Measurements from ENCODE around the gene RAD9A. TPM values are rescaled to one million over a fixed set of nuclear protein-coding genes. Genes with fewer than 3 reads are reported as not detected.

Gene RAD9A
- total RNA-seq, 1 donor from 2014 or later: 12.1 TPM

DNA sequence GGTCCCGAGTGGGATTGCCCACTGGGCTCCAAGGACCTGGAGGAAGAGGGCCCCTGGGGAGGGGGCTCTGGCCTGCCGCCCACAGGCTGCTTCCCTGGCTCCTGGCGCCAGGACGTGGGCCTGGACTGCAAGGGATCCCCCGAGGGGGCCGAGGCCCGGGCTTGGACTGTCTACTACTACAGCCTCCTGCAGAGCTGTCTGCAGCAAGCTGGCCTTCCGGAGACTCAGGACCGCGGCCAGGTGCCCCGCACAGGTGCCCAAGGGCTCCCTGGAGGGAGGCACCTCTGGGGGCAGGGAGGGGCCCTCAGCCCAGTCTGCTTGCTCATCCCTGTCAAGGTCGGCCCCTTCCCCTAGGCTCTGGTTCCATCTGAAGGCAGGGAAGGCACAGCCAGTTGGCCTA lies 25.6 kb downstream of the RAD9A start:
- TF ChIP-seq, protein P1, sequence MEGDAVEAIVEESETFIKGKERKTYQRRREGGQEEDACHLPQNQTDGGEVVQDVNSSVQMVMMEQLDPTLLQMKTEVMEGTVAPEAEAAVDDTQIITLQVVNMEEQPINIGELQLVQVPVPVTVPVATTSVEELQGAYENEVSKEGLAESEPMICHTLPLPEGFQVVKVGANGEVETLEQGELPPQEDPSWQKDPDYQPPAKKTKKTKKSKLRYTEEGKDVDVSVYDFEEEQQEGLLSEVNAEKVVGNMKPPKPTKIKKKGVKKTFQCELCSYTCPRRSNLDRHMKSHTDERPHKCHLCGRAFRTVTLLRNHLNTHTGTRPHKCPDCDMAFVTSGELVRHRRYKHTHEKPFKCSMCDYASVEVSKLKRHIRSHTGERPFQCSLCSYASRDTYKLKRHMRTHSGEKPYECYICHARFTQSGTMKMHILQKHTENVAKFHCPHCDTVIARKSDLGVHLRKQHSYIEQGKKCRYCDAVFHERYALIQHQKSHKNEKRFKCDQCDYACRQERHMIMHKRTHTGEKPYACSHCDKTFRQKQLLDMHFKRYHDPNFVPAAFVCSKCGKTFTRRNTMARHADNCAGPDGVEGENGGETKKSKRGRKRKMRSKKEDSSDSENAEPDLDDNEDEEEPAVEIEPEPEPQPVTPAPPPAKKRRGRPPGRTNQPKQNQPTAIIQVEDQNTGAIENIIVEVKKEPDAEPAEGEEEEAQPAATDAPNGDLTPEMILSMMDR (IDR thresholded peaks at IDR 0.05; ENCODE audit: partially characterized antibody, unreplicated experiment): no peak
- DNase-seq: no peak
- H3K27me3 Mint-ChIP-seq (ENCODE audit: unreplicated experiment): peaks cover 20% of the 10 kb centered on the region
- H3K4me1 Mint-ChIP-seq (ENCODE audit: low read depth, unreplicated experiment): peaks cover 6% of the 10 kb centered on the region
- H3K9me3 Mint-ChIP-seq (ENCODE audit: unreplicated experiment): no peaks in the 10 kb centered on the region
- no peaks in the 10 kb centered on the region for H3K36me3 Mint-ChIP-seq (ENCODE audit: unreplicated experiment)
- no peak overlapping the region for H3K4me3 Mint-ChIP-seq (ENCODE audit: unreplicated experiment)
- no peak overlapping the region for H3K27ac Mint-ChIP-seq (ENCODE audit: unreplicated experiment)

DNA sequence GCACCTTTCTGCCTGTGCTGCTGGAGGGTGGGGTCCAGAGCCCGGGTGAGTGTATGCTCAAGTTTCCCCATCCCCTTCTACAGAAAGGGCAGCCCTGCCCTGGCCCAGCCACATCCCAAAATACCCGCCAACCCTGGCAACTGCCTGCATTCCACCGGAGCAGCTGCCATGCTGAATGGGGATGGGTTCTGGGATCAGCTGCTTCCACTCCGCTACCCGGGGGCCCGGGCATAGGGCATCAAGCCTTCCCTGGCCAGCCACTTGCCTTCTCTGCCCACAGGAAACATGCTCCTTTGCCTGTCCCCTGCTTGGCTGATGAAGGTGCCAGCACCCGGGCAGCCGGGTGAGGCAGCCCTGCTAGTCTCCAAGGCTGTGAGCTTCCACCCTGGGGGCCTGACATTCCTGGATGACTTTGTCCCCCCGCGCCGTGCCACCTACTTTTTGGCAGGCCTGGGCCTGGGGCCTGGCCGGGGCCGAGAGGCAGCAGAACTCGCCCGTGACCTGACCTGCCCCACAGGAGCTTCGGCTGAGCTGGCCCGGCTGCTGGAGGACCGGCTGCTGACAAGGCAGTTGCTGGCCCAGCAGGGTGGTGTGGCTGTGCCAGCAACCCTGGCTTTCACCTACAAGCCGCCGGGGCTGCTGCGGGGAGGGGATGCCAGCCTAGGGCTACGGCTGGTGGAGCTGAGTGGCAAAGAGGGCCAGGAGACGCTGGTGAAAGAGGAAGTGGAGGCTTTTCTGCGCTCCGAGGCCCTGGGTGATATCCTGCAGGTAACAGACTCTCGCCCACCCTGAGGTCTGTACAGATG lies 26.9 kb downstream of the RAD9A start:
- no peak for DNase-seq
- no peak overlapping the region for H3K4me3 Mint-ChIP-seq (ENCODE audit: unreplicated experiment)
- no peaks in the 10 kb centered on the region for H3K36me3 Mint-ChIP-seq (ENCODE audit: unreplicated experiment)
- TF ChIP-seq, protein P1 (IDR thresholded peaks at IDR 0.05; ENCODE audit: partially characterized antibody, unreplicated experiment): no peak
- H3K9me3 Mint-ChIP-seq (ENCODE audit: unreplicated experiment): peaks cover 2% of the 10 kb centered on the region
- H3K27me3 Mint-ChIP-seq (ENCODE audit: unreplicated experiment): peaks cover 16% of the 10 kb centered on the region
- no peaks in the 10 kb centered on the region for H3K4me1 Mint-ChIP-seq (ENCODE audit: low read depth, unreplicated experiment)
- no peak overlapping the region for H3K27ac Mint-ChIP-seq (ENCODE audit: unreplicated experiment)

DNA sequence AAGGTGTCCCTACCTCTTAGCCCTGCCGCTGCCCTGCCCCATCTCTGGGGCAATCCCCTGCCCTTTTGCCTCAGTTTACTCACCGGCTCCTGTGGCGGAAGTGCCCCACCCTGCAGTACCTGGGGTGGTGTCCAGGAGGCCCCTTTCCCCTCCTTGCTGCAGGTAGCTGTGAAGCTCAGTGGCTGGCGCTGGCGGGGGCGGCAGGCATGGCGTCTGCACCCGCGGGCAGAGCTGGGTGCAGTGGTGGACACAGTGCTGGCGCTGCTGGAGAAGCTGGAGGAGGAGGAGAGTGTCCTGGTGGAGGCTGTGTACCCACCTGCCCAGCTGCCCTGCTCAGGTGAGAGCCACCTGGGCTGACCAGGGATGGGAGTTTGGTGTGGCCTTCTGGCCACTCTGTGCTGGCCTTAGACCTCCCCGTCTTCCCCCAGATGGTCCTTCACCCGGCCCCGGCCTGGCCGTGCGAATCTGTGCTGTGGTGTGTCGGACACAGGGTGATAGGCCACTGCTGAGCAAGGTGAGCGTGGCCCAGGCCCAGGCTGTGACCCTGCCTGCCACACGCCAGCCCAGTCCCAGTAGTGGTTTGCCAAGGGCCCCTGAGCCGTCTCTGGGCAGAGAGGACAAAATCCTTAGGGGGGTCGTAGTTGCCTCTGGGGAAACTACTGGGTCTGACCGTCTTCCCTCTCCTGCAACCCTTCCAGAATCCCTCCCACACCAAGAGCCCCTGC lies 27.7 kb downstream of the RAD9A start:
- peaks cover 2% of the 10 kb centered on the region for H3K9me3 Mint-ChIP-seq (ENCODE audit: unreplicated experiment)
- no peaks in the 10 kb centered on the region for H3K36me3 Mint-ChIP-seq (ENCODE audit: unreplicated experiment)
- TF ChIP-seq, protein P1 (IDR thresholded peaks at IDR 0.05; ENCODE audit: partially characterized antibody, unreplicated experiment): no peak
- DNase-seq: no peak
- H3K4me1 Mint-ChIP-seq (ENCODE audit: low read depth, unreplicated experiment): no peaks in the 10 kb centered on the region
- peaks cover 16% of the 10 kb centered on the region for H3K27me3 Mint-ChIP-seq (ENCODE audit: unreplicated experiment)
- no peak overlapping the region for H3K27ac Mint-ChIP-seq (ENCODE audit: unreplicated experiment)
- no peak overlapping the region for H3K4me3 Mint-ChIP-seq (ENCODE audit: unreplicated experiment)

- Mint-ChIP-seq H3K4me1 (ENCODE audit: low read depth, unreplicated experiment) (no peaks in the 10 kb centered on the region), H3K27ac (ENCODE audit: unreplicated experiment) (no peak overlapping the region), H3K36me3 (ENCODE audit: unreplicated experiment) (no peaks in the 10 kb centered on the region), H3K9me3 (ENCODE audit: unreplicated experiment) (peaks cover 2% of the 10 kb centered on the region), H3K27me3 (ENCODE audit: unreplicated experiment) (peaks cover 16% of the 10 kb centered on the region), H3K4me3 (ENCODE audit: unreplicated experiment) (peak overlapping the region; percentile 73)
- DNase-seq: no peak
- TF ChIP-seq, protein P1 (IDR thresholded peaks at IDR 0.05; ENCODE audit: partially characterized antibody, unreplicated experiment): no peak
Observed at GRCh38 chr11:67420147-67420645, 28.4 kb downstream of the RAD9A start.

All from glutamatergic neuron (in vitro differentiated cells).